Right ventricle myocardium superior (tissue), 1 donor: ENCODE results near the gene RMND5B. TPM values are rescaled to one million over a fixed set of nuclear protein-coding genes. Genes with fewer than 3 reads are reported as not detected.
"Not testable (repeated sequence)": the region's sequence is repeated elsewhere in the genome, so short reads cannot be mapped to it uniquely, and the experiment has no call there.

ENCODE experiments used
- ATAC-seq: fragments of 200-7000 bp; cut with Tn5 transposase; one replicate; pipeline ENCODE4 v1.9.1; 2020; ENCODE audit warnings: mild to moderate bottlenecking; ENCODE audit not compliant: poor library complexity
- DNase-seq: peaks from one replicate; pipeline ENCODE4 v3.0.0-alpha.2; 2020
- intact Hi-C: fragments of 100-400 bp; cut with DNase I; formaldehyde crosslinking; loops from one replicate; pipeline ENCODE4 v1.11.2; 2022
- total RNA-seq: library from RNA; stranded (reverse); fragmentation: NEBNext Ultra II Directional; extraction: Animal tissue kit (Norgen Biotek cat#: 25700); gene quantifications from one replicate; pipeline ENCODE4 v1.2.1, GENCODE V29; 2021
- donor health status: DM: no; HTN: yes; CAD: no; lungs with severe emphysema.

The RMND5B gene
- total RNA-seq, 1 donor from 2014 or later: 33.7 TPM

- intact Hi-C loops: no loop called here
- DNase-seq: no peak
- ATAC-seq: no peak
Observed at GRCh38 chr5:178193251-178193809, 62.5 kb downstream of the RMND5B start.

- intact Hi-C loops: no loop called here
- ATAC-seq: no peak
- DNase-seq: no peak
Observed at GRCh38 chr5:178194026-178194425, 63.2 kb downstream of the RMND5B start.

- intact Hi-C loops: no loop called here
- no peak for DNase-seq
- no peak for ATAC-seq
Observed at GRCh38 chr5:178196281-178196812, 65.5 kb downstream of the RMND5B start.

- intact Hi-C loops: no loop called here
- DNase-seq (no peak), ATAC-seq (no peak)
Observed at GRCh38 chr5:178196986-178197385, 66.2 kb downstream of the RMND5B start.

- DNase-seq, ATAC-seq, intact Hi-C loops: not testable (repeated sequence)
Observed at GRCh38 chr5:178198151-178198550, 67.3 kb downstream of the RMND5B start.

GRCh38 chr5:178198706-178199105, 67.9 kb downstream of the RMND5B start:
- DNase-seq (no peak), ATAC-seq (no peak)
- intact Hi-C loops: no loop called here

GRCh38 chr5:178199581-178200434, 69.0 kb downstream of the RMND5B start:
- intact Hi-C loops: no loop called here
- no peak for DNase-seq
- no peak for ATAC-seq

Other genes with a start within 250 kb of the RMND5B start
- not detected for gene PROP1, start 134.8 kb upstream of the RMND5B start, total RNA-seq
- gene N4BP3, start 17.5 kb upstream of the RMND5B start, total RNA-seq: 2.7 TPM
- gene NHP2, start 22.9 kb downstream of the RMND5B start, total RNA-seq: 75.7 TPM
- not detected for gene GMCL2, start 56.4 kb downstream of the RMND5B start, total RNA-seq
- 83.4 TPM for gene HNRNPAB, start 73.5 kb downstream of the RMND5B start, total RNA-seq
- gene PHYKPL, start 101.8 kb downstream of the RMND5B start, total RNA-seq: 34.4 TPM